Stimulated activated CD4-positive, alpha-beta T cell treated with anti-CD3 and anti-CD28 coated beads, Interleukin-1b, Interleukin-23, amount 100 ng/mL, for 4 hours (primary cell): ENCODE data around the gene DLGAP1.
"Not testable (repeated sequence)": the region's sequence is repeated elsewhere in the genome, so short reads cannot be mapped to it uniquely, and the experiment has no call there.

Experiments used
- DNase-seq, 2 donors: peaks; one replicate each; pipeline ENCODE4 v3.0.0-alpha.2; 2020; ENCODE audit warnings: low read depth in 2 of 2

Gene DLGAP1

DNA sequence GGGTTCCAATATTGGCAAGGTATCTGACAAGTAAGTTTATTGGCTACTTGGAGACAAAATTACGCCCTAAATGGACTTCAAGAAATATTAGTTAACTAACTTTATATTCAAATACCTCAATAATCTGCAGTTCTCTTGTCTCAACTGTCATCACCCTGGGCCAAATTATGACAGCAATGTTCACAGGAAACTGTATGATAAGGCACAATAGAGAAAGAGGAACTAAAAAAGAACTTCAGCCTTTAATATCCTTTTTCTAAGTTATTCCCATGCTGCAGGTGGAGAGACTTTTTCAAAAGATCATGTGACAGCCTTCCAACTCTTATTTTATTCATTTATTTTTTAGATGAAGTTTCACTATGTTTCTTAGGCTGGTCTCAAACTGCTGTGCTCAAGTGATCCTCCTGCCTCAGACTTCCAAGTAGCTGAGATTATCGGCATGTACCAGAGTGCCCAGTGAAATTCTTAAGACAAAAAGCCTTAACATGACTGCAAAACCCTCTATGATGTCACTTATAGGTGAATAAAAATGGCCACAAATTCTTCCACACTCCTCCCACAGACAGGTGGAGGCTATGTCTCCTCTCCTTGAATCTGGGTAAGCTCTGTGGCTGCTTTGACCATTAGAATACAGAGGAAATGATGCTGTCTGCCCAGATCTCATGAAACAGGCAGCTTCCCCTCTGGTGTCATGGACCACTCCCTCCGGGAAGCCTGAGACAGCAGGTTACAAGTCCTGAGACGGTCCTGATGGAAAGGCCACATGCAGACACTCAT is 794.2 kb downstream of the DLGAP1 start:
- DNase-seq = no peak

DNA sequence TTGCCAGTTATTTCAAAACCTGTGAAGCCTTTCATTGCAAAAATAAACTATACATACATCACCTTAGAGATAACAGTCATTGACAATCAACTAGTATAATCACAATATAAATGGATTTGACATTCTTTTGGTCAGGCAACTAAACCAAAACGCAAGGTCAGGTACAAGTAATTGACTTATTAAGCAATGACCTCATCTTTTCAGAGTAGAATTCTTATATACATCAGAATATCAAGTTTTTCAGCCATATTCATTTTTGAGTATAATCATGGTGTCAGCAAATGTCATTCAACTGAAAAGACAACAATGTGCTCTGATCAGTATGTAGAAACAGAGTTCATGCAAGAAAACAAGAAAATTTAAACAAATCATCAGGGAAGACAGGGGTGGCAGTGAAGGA is 796.6 kb downstream of the DLGAP1 start:
- DNase-seq = no peak

DNA sequence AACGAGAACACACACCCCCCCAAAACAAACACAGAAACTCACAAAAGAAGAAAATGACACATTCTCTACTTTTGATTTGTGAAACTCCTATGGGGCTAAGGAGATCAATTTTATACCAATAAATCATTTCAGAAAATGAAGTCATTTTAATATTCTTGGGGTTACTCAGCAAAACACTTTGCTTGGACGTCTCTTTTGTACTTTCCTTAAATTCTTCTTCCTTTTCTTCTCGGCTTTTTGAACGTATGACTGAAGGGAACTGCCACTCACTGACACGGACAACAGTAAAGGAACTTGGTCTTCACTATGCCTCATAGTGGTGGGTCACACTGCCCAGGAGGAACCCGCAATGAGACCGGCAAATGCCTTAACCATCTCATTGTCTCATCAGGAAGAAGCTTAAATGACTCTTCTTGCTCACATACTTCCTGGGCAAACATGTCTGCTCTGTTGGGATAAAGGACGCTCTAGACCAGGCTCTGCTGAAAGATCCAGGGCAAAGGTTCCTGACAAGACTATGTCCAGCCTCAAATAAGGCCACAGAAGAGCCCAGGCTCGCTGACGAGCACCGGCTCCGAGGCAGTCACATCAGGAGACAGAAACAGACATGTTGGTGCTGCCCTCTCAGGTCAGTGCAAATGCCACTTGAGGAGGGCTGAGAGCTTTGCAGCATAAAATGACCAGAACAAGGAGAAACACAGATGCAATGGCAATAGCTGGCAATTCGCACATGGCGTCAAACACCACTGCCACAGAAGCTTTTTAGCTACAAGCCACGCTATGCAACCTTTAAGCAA is 799.7 kb downstream of the DLGAP1 start:
- no peak for DNase-seq

DNA sequence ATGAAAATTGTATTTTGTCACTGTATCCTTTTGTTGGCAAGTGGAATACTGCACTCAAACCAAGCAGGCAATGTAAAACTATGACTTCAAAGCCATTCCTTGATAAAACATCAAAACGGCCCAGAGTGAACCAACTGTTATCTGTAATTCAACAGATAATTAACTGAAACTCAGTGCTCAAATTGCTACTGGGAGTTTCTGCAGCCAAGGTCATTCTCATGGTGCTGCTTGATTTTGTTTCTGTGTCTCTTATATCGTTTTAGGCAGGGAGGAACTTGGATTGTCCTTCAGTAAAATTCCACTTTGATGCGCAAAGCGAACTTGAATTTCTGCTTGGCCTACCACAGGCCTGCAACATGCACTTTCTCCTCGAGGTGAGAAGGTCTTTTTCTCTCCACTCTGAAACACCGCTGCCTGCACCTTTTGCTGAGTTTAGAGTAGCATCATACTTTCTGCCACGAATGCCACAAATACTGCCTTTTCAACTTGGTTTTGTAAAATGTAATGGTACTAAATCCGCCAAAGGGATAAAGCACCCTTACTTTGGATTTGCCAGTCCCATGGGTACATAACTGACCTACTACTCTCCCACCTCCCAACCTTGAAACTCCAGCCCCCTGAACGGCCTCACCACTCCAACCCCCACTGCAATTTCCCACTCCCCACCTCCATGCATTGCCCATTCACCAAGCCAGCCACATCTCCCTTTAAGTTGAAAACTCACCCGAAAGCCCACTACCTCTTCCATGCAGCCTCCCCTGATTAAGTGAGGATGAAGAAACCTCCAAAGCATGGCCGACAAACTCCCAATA is 800.5 kb downstream of the DLGAP1 start:
- no peak for DNase-seq

DNA sequence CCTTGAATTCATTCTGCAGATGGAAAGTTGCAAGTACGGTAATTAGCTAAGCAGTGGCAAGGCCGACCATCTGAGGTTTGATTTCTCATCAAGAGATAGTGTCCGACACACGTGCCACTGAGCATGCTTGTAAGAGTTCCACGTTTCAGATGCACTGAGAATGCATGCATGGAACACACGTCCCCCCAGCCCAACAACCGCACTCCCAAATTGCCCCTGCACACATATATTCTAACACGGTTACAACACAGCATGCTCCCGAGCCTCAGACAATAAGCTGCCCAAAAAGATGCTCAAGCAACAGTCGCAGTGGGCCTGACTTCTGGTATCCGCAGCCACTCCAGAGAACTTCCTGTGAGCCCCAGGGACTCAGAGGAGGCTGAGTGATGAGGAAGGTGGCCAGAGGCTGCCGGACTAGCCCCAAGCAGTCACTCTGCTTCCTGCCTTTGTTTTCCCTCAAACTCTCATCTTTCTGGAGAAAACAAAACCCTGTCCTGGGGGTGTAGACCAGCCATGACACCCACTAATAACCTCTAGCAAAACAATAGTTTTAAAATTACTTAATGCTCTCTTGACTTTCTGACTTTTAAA is 801.2 kb downstream of the DLGAP1 start:
- no peak for DNase-seq

DNA sequence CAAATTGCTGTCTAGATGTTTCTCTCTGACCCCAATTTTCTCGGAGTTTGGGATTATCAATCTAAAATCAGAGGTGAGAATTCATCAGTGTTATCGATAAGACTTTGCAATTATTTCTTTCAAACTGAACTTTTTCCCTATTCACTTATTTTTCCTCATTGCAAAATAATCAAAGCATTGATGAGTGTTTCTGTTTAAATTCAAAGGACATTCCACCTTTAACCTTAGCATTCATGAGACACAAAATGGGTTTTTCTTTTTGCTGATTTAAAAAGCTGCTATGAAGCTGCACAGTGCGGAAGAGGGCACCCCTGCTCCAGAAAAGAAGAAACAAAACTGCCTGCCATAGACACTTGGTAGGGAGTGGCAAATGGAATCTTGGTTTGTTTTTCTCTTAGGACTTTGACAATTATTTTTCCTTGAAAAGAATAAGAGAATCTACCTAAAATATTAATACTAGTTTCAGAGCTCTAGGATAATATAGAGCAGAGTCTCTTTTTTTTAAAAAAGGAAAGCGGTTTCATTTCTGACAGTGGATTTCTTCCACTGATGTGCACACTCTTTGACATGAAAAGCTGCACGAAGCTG is 801.8 kb downstream of the DLGAP1 start:
- no peak for DNase-seq

DNA sequence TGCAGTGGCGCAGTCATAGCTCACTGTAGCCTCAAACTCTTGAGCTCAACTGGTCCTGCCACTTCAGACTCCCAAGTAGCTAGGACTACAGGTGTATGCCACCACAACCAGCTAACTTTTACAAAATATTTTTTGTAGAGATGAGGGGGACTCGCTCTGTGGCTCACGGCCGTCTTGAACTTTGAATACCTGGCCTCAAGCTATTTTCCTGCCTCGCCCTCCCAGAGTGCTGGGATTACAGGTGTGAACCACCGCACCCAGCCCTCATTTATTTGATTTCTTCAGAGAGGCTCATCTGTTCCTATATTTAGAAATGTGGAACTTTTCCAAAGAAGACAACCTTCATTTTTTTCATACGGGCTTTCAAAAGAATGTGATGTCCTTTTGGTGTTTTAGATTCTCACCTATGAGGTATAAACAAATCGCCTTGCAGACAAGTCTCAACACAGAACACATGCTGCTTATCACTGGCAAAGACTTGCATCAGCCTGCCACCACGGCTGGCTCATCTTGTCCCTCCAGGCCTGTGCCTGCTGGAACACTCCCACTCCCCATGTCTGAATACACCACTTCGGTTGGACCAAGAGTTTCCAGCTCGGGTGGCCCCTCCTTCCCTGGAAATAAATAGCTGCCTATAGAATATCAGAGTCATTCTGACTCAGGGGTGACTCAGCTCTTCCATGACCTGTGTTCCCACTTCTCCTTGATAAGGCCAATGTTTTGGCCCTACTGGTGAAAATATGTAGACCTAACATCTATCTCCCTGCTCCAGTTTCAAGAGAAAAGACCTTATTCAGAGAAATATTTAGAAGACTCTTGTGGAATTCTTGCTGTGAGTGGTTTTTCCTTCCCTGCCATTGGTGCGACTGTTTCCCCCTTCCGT is 802.5 kb downstream of the DLGAP1 start:
- DNase-seq = peak; percentile 22 to 51

DNA sequence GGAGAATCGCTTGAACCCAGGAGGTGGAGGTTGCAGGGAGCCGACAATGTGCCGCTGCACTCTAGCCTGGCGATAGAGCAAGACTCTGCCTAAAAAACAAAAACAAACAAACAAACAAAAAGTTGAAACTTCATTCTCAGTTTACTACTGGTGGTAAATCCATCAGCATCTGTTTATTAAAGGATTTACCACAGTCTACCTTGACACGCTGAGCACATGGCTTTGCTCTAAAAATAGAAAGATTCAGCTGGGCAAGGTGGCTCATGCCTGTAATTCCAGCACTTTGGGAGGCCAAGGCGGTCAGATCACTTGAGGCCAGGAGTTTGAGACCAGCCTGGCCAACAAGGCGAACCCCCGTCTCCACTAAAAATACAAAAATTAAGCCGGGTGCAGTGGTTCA is 803.8 kb downstream of the DLGAP1 start:
- DNase-seq = no peak

DNA sequence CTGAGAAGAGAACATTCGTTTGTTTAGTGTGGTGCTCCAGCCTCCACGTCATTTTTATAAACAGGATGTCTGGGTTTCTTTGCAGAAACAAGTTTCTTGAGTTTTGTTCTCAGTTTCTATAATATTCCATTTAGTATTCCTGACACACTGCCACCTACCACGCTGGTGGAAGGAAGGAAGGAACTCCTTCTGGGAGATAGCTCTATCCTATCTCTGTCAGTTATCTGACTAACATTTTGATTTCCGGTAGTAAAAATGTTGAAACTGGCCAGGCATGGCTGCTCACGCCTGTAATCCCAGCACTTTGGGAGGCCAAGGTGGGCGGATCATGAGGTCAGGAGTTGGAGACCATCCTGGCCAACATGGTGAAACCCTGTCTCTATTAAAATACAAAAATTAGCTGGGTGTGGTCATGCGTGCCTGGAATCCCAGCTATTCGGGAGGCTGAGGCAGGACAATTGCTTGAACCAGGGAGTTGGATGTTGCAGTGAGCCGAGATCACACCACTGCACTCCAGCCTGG is 804.5 kb downstream of the DLGAP1 start:
- DNase-seq = not testable (repeated sequence)

DNA sequence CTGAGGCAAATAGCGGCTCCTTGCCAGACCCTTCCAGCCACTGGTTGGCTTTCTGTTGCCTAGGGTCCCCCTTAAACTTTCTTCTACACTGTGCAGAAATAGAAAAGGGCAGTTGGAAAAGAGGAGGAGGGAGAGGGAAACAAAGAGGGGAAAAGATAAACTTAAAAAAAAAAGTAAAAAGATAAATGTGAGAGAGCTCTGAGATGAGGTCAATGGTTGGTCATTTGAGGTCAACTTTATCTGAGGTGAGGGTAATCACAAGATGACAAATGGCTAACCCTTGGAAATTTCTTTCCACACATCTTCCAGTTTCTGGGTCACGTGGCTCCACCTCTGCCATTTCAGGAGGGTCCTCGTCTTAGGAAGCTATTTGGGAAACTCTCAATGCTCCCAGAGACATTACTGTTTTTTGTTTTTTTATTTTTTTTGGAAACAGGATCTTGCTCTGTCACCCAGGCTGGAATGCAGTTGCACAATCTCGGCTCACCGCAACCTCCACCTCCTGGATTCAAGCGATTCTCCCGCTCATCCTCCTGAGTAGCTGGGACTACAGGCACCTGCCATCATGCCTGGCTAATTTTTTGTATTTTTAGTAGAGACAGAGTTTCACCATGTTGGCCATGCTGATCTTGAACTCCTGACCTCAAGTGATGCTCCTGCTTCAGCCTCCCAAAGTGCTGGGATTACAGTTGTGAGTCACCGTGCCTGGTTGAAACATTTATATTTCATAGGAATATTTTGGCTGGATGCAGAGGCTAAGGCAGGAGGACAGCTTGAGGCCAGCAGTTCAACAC is 805.3 kb downstream of the DLGAP1 start:
- DNase-seq = no peak

DNA sequence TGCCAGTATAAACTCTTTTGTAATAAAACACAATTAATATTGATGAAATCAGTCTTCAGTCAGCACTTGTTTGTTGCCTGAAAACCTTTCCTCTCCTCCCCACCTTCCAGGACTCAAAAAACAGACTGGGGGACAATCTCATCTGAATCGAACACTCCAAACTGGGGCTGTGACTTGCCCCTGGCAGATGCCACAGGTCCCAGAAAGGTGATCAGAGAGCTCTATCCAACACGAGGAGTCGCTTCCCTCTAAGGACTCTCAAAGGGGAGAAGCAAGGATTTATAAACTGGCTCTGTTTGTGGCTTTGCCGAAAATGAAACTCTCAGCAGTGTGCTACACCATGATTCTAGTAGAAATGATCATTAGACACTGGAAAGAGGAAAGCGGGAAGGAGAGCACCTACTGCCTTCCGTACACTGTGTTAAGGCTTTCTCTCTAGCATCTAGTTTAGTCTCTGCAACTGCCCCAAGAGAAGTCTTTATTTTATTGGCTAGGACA is 805.9 kb downstream of the DLGAP1 start:
- no peak for DNase-seq

DNA sequence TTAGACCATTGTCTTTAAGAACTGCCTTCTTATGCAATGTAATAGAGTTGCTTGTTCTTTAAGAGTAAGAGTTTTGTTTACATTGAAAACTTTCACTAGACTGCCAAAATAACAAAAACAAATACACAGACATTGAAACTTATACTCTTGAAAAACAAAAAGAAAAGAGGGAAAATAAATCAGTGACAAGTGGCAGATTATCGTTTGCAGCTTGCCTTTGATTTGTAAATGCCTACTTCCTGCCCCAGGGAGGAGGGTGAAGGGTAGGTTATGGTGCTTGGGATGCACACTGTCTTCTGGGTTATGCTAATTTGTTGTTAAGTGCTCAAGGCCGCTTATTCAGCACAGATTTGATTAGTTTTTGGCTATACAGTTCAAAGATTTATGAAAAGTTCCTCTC is 806.5 kb downstream of the DLGAP1 start:
- no peak for DNase-seq

DNA sequence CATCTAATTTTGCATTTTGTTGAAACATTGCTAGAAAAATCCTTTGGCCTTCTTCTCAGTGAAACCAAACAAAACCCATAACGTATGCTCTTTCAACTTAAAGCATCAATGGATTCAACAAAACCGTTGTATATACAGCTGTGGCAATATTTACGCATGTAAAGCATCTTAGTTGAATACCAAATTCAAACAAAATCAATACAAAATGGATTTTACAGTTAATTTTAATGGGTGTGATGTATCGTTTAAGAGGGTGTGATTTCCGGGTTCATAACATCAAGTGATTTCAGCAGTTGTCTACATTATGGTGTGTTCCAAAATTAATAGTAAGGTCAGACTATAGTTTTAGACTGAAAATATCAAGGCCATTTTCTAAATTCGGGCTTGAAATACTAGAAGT is 806.9 kb downstream of the DLGAP1 start:
- DNase-seq = no peak

DNA sequence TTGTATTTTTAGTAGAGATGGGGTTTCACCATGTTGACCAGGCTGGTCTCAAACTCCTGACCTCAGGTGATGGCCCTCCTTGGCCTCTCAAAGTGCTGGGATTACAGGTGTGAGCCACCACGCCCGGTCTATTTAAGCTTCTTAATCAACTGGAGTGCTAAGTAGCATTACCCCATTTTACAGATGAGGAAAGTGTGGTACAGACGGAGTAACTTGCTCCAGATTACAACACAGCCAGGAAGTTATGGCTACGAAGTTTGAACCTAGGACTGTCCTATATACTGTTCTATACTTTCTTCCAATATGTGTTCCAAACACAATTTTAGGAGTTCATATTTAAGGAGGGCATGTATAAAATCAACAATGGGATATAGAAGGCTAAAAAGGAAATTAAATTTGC is 807.5 kb downstream of the DLGAP1 start:
- DNase-seq = no peak

DNA sequence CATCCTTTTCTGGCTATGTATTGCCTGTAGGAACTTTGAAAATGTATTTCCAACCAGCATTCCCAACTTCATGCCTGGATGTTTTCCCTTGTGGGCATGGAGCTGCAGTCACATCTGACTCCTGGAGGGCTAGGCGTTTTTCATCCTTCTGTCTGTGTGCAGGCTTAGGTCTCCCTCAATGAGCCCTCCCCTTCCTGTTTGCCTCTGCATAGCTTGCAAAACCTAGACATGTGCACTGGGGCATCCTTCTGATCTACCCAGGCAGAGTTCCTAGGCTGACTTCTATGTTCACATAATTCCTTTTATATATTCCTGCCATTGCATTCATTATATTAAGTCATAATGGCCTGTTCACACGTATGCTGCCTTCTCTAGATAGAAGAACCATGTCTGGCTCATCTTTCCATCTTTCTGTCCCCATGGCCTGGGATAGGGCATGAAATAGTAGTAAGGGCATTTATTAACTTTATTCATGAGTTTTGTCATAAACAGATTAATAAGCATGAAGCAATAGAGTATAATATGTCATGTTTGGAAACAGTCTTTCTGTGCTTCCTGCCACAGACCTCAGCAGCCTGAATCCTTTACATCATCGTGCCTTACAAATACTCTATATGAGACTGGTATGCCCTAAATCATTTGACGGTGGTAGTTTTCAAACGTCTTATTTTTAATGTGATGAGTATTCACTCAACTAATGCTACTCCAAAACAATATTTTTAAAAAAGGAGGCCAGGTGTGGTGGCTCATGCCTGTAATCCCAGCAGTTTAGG is 809.5 kb downstream of the DLGAP1 start:
- DNase-seq = no peak

DNA sequence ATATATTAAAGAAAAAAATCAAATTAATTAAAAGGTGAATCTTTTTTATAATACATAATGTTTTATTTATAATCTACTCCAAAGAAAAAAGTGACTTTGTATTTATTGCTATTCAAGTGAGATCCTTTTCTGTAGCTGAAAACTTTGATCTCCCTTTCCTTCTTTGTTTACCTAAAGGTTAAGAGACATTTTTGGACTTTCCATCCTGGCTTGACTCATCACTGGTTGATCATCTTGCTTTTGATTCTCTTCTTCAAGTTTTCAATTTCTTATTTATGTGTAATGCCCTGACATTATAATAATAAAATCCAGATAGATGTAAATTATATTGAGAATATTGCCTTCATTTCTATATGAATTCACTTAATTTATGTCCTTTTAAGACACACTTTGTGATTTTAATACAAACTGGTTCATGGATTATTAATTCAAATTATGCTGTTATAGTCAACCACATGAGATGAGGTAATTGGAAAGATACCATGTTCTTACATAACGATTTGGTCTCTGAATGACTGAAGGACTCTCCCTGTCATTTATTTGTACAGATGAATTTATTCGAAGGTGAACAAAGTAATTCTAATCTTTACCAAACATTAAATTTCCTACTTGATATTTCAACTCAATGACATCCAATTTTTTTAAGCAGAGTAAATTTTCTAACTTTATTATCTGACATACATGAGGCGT is 820.7 kb downstream of the DLGAP1 start:
- no peak for DNase-seq

DNA sequence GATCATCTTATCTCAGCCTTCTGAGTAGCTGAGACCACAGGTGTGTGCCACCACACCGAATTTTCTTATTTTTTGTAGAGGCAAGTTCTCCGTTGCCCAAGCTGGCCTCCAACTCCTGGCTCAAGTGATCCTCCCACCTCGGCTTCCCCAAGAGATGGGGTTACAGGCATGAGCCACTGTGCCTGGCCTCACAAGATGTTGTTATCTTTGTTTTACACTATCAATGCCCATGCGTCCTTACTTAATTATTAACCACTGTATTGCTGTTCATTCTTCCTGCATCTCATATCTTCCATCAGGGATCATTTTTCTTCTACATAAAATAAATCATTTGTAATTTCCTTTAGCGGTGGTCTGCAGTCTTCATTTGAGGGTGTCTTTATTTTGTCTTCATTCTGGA is 823.2 kb downstream of the DLGAP1 start:
- no peak for DNase-seq

DNA sequence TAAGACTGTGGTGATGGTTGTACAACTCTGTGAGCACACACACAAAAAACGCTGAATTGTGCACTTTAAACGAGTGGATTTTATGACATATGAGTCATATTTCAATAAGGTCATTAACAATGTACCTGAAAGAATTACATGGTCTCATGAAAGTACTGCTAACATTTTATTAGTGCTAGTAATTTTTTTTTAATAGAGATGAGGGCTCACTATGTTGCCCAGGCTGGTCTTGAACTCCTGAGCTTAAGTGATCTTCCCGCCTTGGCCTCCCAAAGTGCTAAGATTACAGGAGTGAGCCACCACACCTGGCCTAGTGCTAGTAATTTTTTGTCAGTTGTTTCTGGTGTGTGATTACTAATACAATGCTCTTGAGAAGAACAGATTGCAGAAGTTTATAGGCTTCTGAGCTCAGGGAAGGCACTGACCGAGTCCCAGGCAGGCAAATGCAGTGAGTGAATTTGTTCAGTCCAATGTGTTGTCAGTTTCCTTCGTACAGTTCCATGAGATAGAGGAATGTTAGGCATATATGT is 828.1 kb downstream of the DLGAP1 start:
- DNase-seq = no peak
